ENCODE measurements around the gene PRELP.
"Not testable (repeated sequence)": the region's sequence is repeated elsewhere in the genome, so short reads cannot be mapped to it uniquely, and the experiment has no call there.

The PRELP gene

GRCh38 chr1:203509135-203509534, 33.5 kb downstream of the PRELP start:
- DNase-seq, result no peak

- no peak for DNase-seq
Measured at GRCh38 chr1:203511513-203511912, 35.9 kb downstream of the PRELP start.

GRCh38 chr1:203511930-203512329, 36.3 kb downstream of the PRELP start:
- no peak for DNase-seq

- no peak for DNase-seq
Measured at GRCh38 chr1:203512517-203512847, 36.9 kb downstream of the PRELP start.

GRCh38 chr1:203512848-203513584, 37.4 kb downstream of the PRELP start:
- no peak for DNase-seq

GRCh38 chr1:203513585-203514031, 38.0 kb downstream of the PRELP start:
- no peak for DNase-seq

- no peak for DNase-seq
Measured at GRCh38 chr1:203516184-203516583, 40.6 kb downstream of the PRELP start.

GRCh38 chr1:203516906-203517305, 41.3 kb downstream of the PRELP start:
- no peak for DNase-seq

GRCh38 chr1:203517426-203518110, 42.0 kb downstream of the PRELP start:
- DNase-seq, result no peak

- not testable (repeated sequence) for DNase-seq
Measured at GRCh38 chr1:203518139-203518538, 42.5 kb downstream of the PRELP start.

- no peak for DNase-seq
Measured at GRCh38 chr1:203518541-203518940, 42.9 kb downstream of the PRELP start.

GRCh38 chr1:203519053-203519840, 43.6 kb downstream of the PRELP start:
- no peak for DNase-seq

GRCh38 chr1:203519896-203520295, 44.3 kb downstream of the PRELP start:
- no peak for DNase-seq

- no peak for DNase-seq
Measured at GRCh38 chr1:203520315-203520714, 44.7 kb downstream of the PRELP start.

GRCh38 chr1:203521074-203521794, 45.6 kb downstream of the PRELP start:
- DNase-seq, result no peak

GRCh38 chr1:203521812-203522211, 46.2 kb downstream of the PRELP start:
- DNase-seq, result no peak

GRCh38 chr1:203522237-203522636, 46.6 kb downstream of the PRELP start:
- no peak for DNase-seq

GRCh38 chr1:203523667-203524066, 48.1 kb downstream of the PRELP start:
- DNase-seq, result no peak

GRCh38 chr1:203524152-203524551, 48.5 kb downstream of the PRELP start:
- no peak for DNase-seq

- no peak for DNase-seq
Measured at GRCh38 chr1:203524824-203525223, 49.2 kb downstream of the PRELP start.

GRCh38 chr1:203525685-203526084, 50.1 kb downstream of the PRELP start:
- DNase-seq, result no peak

- DNase-seq, result no peak
Measured at GRCh38 chr1:203526130-203526529, 50.5 kb downstream of the PRELP start.

GRCh38 chr1:203526572-203526971, 51.0 kb downstream of the PRELP start:
- DNase-seq, result no peak
